Transverse colon (tissue), 4 donors: Measurements from ENCODE around the gene CLCN1.

Experiments used
- CTCF ChIP-seq, 5 experiments: fragments of 200-600 bp in 3 of 5; fragments of 450-650 bp in 2 of 5; sonication (generic) in 3 of 5; IDR thresholded peaks; 1 replicate in 2 of 5; 2 replicates in 3 of 5; pipeline ENCODE4 v1.5.1; 2016 to 2017; ENCODE audit warnings: antibody characterized with exemption in 5 of 5, inconsistent platforms in 3 of 5, mild to moderate bottlenecking in 2 of 5, moderate library complexity in 1 of 5
- EP300 ChIP-seq: sonication (generic); formaldehyde crosslinking; IDR thresholded peaks from one replicate; pipeline ENCODE4 v1.6.1; 2017; ENCODE audit warnings: antibody characterized with exemption, low read depth
- POLR2AphosphoS5 ChIP-seq, 3 donors: sonication (generic); formaldehyde crosslinking; IDR thresholded peaks; one replicate each; pipeline ENCODE4 v1.6.1; 2016; ENCODE audit warnings: antibody characterized with exemption in 3 of 3

- TF ChIP-seq CTCF (IDR thresholded peaks at IDR 0.05) (no peak), POLR2AphosphoS5 (IDR thresholded peaks at IDR 0.05) (no peak), EP300 (no peak)
Measured at GRCh38 chr7:143388491-143389101, 72.7 kb downstream of the CLCN1 start.
